ENCODE data around the gene TMEM238. TPM values are rescaled to one million over a fixed set of nuclear protein-coding genes. Genes with fewer than 3 reads are reported as not detected.
"Not testable (repeated sequence)": the region's sequence is repeated elsewhere in the genome, so short reads cannot be mapped to it uniquely, and the experiment has no call there.

TMEM238 gene
- total RNA-seq, 2 donors from 2014 or later, result 4.2 TPM; not detected in 1

DNA sequence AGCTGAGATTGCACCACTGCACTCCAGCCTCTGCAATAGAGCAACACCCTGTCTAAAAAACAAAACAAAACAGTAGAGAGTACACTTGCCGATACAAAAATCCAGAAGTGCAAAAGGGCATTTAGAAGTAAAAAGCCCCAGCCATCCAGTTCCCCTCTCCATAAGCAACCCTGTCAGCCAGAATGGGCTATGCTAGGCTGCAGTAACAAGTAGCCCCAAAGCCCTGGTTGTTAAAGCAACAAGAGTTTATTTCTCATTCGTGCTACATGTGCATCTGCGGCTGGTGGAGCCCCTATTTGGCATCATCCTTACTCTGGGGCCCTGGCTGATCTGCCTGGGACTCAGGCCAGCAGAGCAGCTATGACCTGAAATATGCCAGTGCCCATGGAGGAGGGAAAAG lies 40.4 kb upstream of the TMEM238 start:
- Histone ChIP-seq H3K27me3 (replicated peaks; ENCODE audit: insufficient read depth) (no peaks in the 10 kb centered on the region), H3K36me3 (no peaks in the 10 kb centered on the region), H3K9me3 (no peaks in the 10 kb centered on the region), H3K27ac (no peak overlapping the region), H3K4me3 (no peak overlapping the region), H3K4me1 (ENCODE audit: control insufficient read depth in 1 of 2, low read depth in 2 of 2) (no peaks in the 10 kb centered on the region)
- no peak for DNase-seq (ENCODE audit: low spot score)
- ATAC-seq (ENCODE audit: insufficient number of reproducible peaks, low FRiP score, low read depth), result no peak
- TF ChIP-seq CTCF (IDR thresholded peaks at IDR 0.05), result no peak

DNA sequence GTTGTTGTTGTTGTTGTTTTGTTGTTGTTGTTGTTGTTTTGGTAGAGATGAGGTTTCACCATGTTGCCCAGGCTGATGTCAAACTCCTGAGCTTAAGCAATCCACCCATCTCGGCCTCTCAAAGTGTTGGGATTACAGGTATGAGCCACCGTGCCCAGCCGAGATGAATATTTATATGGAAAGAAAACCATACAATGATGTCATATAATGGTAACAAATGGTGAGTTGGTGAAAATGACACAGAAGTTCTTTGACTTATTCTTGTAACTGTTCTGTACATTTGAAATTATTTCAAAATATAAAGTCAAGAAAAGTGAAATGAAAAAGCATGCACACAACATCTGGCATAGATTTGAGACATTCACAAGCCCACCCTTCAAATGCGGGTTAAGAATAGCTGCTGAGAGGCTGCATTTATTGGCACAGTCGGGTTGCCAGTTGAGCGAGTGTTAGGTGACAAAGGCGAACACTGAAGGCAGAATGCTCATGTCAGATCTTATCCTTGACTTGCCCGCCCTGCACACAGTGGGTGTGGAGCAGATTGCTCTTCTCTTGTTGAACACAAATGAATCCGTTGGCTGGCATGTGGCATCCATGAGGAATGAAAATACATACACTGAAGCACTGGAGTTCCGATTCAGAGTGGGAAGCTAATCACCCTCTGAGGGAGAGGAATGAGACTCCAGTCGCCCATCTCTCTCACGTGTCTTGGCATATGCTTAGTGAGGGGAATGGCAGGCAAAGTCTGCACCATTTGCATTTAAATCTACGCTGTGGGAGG lies 39.3 kb upstream of the TMEM238 start:
- Histone ChIP-seq H3K27ac (no peak overlapping the region), H3K9me3 (no peaks in the 10 kb centered on the region), H3K27me3 (replicated peaks; ENCODE audit: insufficient read depth) (no peaks in the 10 kb centered on the region), H3K4me1 (ENCODE audit: control insufficient read depth in 1 of 2, low read depth in 2 of 2) (no peaks in the 10 kb centered on the region), H3K36me3 (no peaks in the 10 kb centered on the region), H3K4me3 (no peak overlapping the region)
- TF ChIP-seq CTCF (IDR thresholded peaks at IDR 0.05), result no peak
- no peak for DNase-seq (ENCODE audit: low spot score)
- no peak for ATAC-seq (ENCODE audit: insufficient number of reproducible peaks, low FRiP score, low read depth)

DNA sequence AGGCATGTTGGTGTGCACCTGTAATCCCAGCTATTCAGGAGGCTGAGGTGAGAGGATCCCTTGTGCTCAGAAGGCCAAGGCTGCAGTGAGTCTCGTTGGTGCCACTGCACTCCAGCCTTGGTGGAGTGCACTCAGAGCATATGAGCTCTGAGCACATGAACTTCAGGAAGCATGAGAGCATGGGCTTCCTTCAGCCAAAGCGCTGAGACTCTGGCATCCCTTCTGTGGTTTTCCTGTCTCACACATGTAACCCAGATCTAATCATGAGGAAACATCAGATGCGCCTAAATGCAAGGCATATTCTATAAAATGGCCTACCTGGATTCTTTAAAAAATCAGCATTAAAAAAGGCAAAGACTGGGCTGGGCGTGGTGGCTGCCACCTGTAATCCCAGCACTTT lies 37.2 kb upstream of the TMEM238 start:
- H3K27me3 ChIP-seq (replicated peaks; ENCODE audit: insufficient read depth); H3K27ac ChIP-seq; DNase-seq (ENCODE audit: low spot score); H3K9me3 ChIP-seq; H3K4me1 ChIP-seq (ENCODE audit: control insufficient read depth in 1 of 2, low read depth in 2 of 2); H3K36me3 ChIP-seq; ATAC-seq (ENCODE audit: insufficient number of reproducible peaks, low FRiP score, low read depth); H3K4me3 ChIP-seq: not testable (repeated sequence)

GRCh38 chr19:55419624-55420236 lies 35.6 kb upstream of the TMEM238 start:
- no peaks in the 10 kb centered on the region for H3K27me3 ChIP-seq (replicated peaks; ENCODE audit: insufficient read depth)
- H3K4me1 ChIP-seq (ENCODE audit: control insufficient read depth in 1 of 2, low read depth in 2 of 2), result no peaks in the 10 kb centered on the region
- no peaks in the 10 kb centered on the region for H3K9me3 ChIP-seq
- DNase-seq (ENCODE audit: low spot score) (no peak), ATAC-seq (ENCODE audit: insufficient number of reproducible peaks, low FRiP score, low read depth) (no peak)
- TF ChIP-seq CTCF (IDR thresholded peaks at IDR 0.05), result no peak
- no peak overlapping the region for H3K27ac ChIP-seq
- H3K36me3 ChIP-seq, result no peaks in the 10 kb centered on the region
- H3K4me3 ChIP-seq, result no peak overlapping the region

DNA sequence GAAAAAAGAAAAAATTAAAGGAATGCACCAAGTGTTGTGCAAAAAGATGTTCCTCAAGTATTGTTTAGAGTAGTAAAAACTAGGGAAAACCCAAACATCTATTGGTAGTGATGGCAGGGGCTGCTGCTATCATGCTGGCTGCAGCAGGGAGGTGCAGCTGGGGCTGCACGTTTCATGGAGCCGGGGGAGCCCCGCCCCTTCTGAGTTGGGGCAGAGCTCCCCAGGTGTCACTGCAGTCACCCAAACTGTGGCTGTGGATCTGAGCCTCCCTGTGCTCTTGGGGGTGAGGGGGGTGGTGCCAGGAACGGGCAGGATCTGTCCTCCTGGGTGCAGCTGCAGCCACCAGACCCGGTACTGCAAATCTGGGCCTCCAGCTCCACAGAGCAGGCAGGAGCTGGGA lies 35.0 kb upstream of the TMEM238 start:
- no peaks in the 10 kb centered on the region for H3K4me1 ChIP-seq (ENCODE audit: control insufficient read depth in 1 of 2, low read depth in 2 of 2)
- H3K27me3 ChIP-seq (replicated peaks; ENCODE audit: insufficient read depth), result no peaks in the 10 kb centered on the region
- H3K27ac ChIP-seq, result no peak overlapping the region
- no peak for TF ChIP-seq CTCF (IDR thresholded peaks at IDR 0.05)
- H3K4me3 ChIP-seq, result no peak overlapping the region
- no peaks in the 10 kb centered on the region for H3K36me3 ChIP-seq
- ATAC-seq (ENCODE audit: insufficient number of reproducible peaks, low FRiP score, low read depth), result no peak
- H3K9me3 ChIP-seq, result no peaks in the 10 kb centered on the region
- no peak for DNase-seq (ENCODE audit: low spot score)

Data from thoracic aorta (tissue), 2 donors.